ENCODE measurements around the gene TTC16. TPM values are rescaled to one million over a fixed set of nuclear protein-coding genes. Genes with fewer than 3 reads are reported as not detected.

TTC16 gene
- total RNA-seq, 1 donor from 2014 or later: not detected

DNA sequence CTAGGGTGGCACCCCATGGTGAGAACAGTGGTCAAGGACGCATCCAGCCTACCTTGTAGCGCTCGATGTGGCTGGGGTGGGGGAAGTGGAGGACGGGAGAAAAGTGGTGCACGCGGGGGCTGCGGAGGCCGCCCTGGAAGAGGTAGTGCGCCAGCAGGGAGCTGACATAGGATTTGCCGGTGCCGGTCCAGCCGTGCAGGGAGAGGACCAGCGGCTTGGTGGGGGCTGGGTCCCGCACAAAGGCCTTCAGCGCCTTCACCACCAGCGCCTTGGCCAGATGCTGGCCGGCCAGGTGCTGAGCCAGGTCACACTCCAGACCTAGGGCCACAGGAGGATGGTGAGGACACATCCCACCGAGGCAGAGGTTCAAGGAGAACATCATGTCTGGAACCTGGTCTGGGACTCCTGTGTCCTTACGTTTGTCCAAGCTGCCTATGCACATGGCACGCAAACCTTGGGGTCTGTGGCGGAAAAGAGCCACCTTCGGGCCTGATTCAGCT lies 18.4 kb downstream of the TTC16 start:
- peaks cover 5% of the 10 kb centered on the region for H4K20me1 ChIP-seq (ENCODE audit: insufficient read depth, low read length)
- H3K4me2 ChIP-seq (ENCODE audit: low read length): peak overlapping the region; percentile 85
- H3K36me3 ChIP-seq (ENCODE audit: insufficient read depth, low read length): no peaks in the 10 kb centered on the region
- H3K9me3 Mint-ChIP-seq (ENCODE audit: unreplicated experiment): peaks cover under 1% of the 10 kb centered on the region
- H3K4me3 ChIP-seq (ENCODE audit: insufficient read depth, low read depth, low read length): peak overlapping the region; percentile 59
- H3K4me1 Mint-ChIP-seq (ENCODE audit: low read depth, unreplicated experiment): peaks cover 2% of the 10 kb centered on the region
- peak overlapping the region; percentile 87 for H2AFZ ChIP-seq (ENCODE audit: low read depth, low read length)
- peaks cover 6% of the 10 kb centered on the region for H3K27me3 Mint-ChIP-seq (ENCODE audit: low read depth, unreplicated experiment)
- no peaks in the 10 kb centered on the region for H3K36me3 Mint-ChIP-seq (ENCODE audit: low read depth, unreplicated experiment)
- no peaks in the 10 kb centered on the region for H3K9me3 ChIP-seq (ENCODE audit: insufficient read depth, low read depth, low read length)
- no peaks in the 10 kb centered on the region for H3K27me3 ChIP-seq (ENCODE audit: insufficient read depth, low read length)
- TF ChIP-seq, protein P1, sequence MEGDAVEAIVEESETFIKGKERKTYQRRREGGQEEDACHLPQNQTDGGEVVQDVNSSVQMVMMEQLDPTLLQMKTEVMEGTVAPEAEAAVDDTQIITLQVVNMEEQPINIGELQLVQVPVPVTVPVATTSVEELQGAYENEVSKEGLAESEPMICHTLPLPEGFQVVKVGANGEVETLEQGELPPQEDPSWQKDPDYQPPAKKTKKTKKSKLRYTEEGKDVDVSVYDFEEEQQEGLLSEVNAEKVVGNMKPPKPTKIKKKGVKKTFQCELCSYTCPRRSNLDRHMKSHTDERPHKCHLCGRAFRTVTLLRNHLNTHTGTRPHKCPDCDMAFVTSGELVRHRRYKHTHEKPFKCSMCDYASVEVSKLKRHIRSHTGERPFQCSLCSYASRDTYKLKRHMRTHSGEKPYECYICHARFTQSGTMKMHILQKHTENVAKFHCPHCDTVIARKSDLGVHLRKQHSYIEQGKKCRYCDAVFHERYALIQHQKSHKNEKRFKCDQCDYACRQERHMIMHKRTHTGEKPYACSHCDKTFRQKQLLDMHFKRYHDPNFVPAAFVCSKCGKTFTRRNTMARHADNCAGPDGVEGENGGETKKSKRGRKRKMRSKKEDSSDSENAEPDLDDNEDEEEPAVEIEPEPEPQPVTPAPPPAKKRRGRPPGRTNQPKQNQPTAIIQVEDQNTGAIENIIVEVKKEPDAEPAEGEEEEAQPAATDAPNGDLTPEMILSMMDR (IDR thresholded peaks at IDR 0.05; ENCODE audit: insufficient read depth, low read depth, low read length): no peak
- TF ChIP-seq EZH2 (IDR thresholded peaks at IDR 0.05; ENCODE audit: insufficient read depth, low read length): no peak
- no peak for FAIRE-seq
- peak overlapping the region; percentile 77 for H3K9ac ChIP-seq (ENCODE audit: low read length)
- peaks cover 6% of the 10 kb centered on the region for H3K79me2 ChIP-seq (ENCODE audit: insufficient read depth, low read length)
- peaks cover 11% of the 10 kb centered on the region for H3K4me1 ChIP-seq (ENCODE audit: insufficient read depth, low read length)
- H3K27ac Mint-ChIP-seq (ENCODE audit: unreplicated experiment): no peak overlapping the region
- H3K27ac ChIP-seq (ENCODE audit: low read depth, low read length): peak overlapping the region; percentile 54
- DNase-seq (ENCODE audit: low read depth): no peak
- H3K4me3 Mint-ChIP-seq (ENCODE audit: unreplicated experiment): peak overlapping the region; percentile 82

GRCh38 chr9:127734747-127735529 lies 19.1 kb downstream of the TTC16 start, which contains the start of gene TOR2A:
Gene TOR2A (minus strand): TSS chr9:127735294. CDS start chr9:127735270, 24 bp downstream.
- peak within 1 kb of the TSS; percentile 59 for H3K4me3 ChIP-seq (ENCODE audit: insufficient read depth, low read depth, low read length)
- H4K20me1 ChIP-seq (ENCODE audit: insufficient read depth, low read length): peaks cover 5% of the 10 kb centered on the region
- H3K36me3 Mint-ChIP-seq (ENCODE audit: low read depth, unreplicated experiment): no peaks in the 10 kb centered on the region
- no peaks in the 10 kb centered on the region for H3K9me3 ChIP-seq (ENCODE audit: insufficient read depth, low read depth, low read length)
- H3K9me3 Mint-ChIP-seq (ENCODE audit: unreplicated experiment): no peaks in the 10 kb centered on the region
- H3K27ac ChIP-seq (ENCODE audit: low read depth, low read length): peak within 1 kb of the TSS; percentile 54
- TF ChIP-seq, protein P1 (IDR thresholded peaks at IDR 0.05; ENCODE audit: insufficient read depth, low read depth, low read length): peak; percentile 90
- no peak for TF ChIP-seq EZH2 (IDR thresholded peaks at IDR 0.05; ENCODE audit: insufficient read depth, low read length)
- peak; percentile 85 for DNase-seq (ENCODE audit: low read depth)
- H3K4me1 Mint-ChIP-seq (ENCODE audit: low read depth, unreplicated experiment): peaks cover 2% of the 10 kb centered on the region
- peak within 1 kb of the TSS; percentile 87 for H2AFZ ChIP-seq (ENCODE audit: low read depth, low read length)
- H3K79me2 ChIP-seq (ENCODE audit: insufficient read depth, low read length): peaks cover 6% of the 10 kb centered on the region
- H3K9ac ChIP-seq (ENCODE audit: low read length): peak within 1 kb of the TSS; percentile 77
- H3K27ac Mint-ChIP-seq (ENCODE audit: unreplicated experiment): peak within 1 kb of the TSS; percentile 85
- peaks cover 11% of the 10 kb centered on the region for H3K4me1 ChIP-seq (ENCODE audit: insufficient read depth, low read length)
- H3K27me3 ChIP-seq (ENCODE audit: insufficient read depth, low read length): no peaks in the 10 kb centered on the region
- H3K27me3 Mint-ChIP-seq (ENCODE audit: low read depth, unreplicated experiment): peaks cover 5% of the 10 kb centered on the region
- H3K36me3 ChIP-seq (ENCODE audit: insufficient read depth, low read length): no peaks in the 10 kb centered on the region
- peak within 1 kb of the TSS; percentile 83 for H3K4me3 Mint-ChIP-seq (ENCODE audit: unreplicated experiment)
- peak within 1 kb of the TSS; percentile 85 for H3K4me2 ChIP-seq (ENCODE audit: low read length)
- FAIRE-seq: no peak
